ENCODE measurements around the gene ADPRHL1.
A peak's percentile ranks its signal among the peaks of the same experiment; 100 is the strongest.
"Not testable (repeated sequence)": the region's sequence is repeated elsewhere in the genome, so short reads cannot be mapped to it uniquely, and the experiment has no call there.

Gene ADPRHL1

GRCh38 chr13:113477724-113478123 lies 24.4 kb upstream of the ADPRHL1 start:
- TF ChIP-seq CTCF (IDR thresholded peaks at IDR 0.05) = no peak
- no peak overlapping the region for H3K4me3 ChIP-seq
- DNase-seq (ENCODE audit: low spot score) = no peak
- no peak overlapping the region for H3K27ac ChIP-seq

- H3K4me3 ChIP-seq = no peak overlapping the region
- no peak for TF ChIP-seq CTCF (IDR thresholded peaks at IDR 0.05)
- H3K27ac ChIP-seq = no peak overlapping the region
- DNase-seq (ENCODE audit: low spot score) = no peak
Measured at GRCh38 chr13:113476811-113477210, 23.5 kb upstream of the ADPRHL1 start.

- DNase-seq (ENCODE audit: low spot score) = no peak
- H3K27ac ChIP-seq = no peak overlapping the region
- H3K4me3 ChIP-seq = no peak overlapping the region
- TF ChIP-seq CTCF (IDR thresholded peaks at IDR 0.05) = no peak
Measured at GRCh38 chr13:113475911-113476310, 22.6 kb upstream of the ADPRHL1 start.

- Histone ChIP-seq H3K4me3 (no peak overlapping the region), H3K27ac (no peak overlapping the region)
- no peak for TF ChIP-seq CTCF (IDR thresholded peaks at IDR 0.05)
- DNase-seq (ENCODE audit: low spot score) = no peak
Measured at GRCh38 chr13:113475280-113475679, 22.0 kb upstream of the ADPRHL1 start.

- Histone ChIP-seq H3K4me3 (no peak overlapping the region), H3K27ac (no peak overlapping the region)
- TF ChIP-seq CTCF (IDR thresholded peaks at IDR 0.05) = no peak
- DNase-seq (ENCODE audit: low spot score) = no peak
Measured at GRCh38 chr13:113474179-113474578, 20.9 kb upstream of the ADPRHL1 start.

GRCh38 chr13:113472355-113473025 lies 19.2 kb upstream of the ADPRHL1 start:
- TF ChIP-seq CTCF (IDR thresholded peaks at IDR 0.05) = no peak
- Histone ChIP-seq H3K27ac (peak overlapping the region in 1 of 2 donors; percentile 24), H3K4me3 (no peak overlapping the region)
- no peak for DNase-seq (ENCODE audit: low spot score)

- no peak overlapping the region for H3K4me3 ChIP-seq
- TF ChIP-seq CTCF (IDR thresholded peaks at IDR 0.05) = no peak
- no peak for DNase-seq (ENCODE audit: low spot score)
- no peak overlapping the region for H3K27ac ChIP-seq
Measured at GRCh38 chr13:113471844-113472243, 18.6 kb upstream of the ADPRHL1 start.

GRCh38 chr13:113470635-113471163 lies 17.4 kb upstream of the ADPRHL1 start:
- DNase-seq (ENCODE audit: low spot score); H3K4me3 ChIP-seq: not testable (repeated sequence)

More at GRCh38 chr13:113470635-113471163, 17.4 kb upstream of the ADPRHL1 start:
- not testable (repeated sequence) for H3K27ac ChIP-seq
